HepG2 (cell line): Measurements from ENCODE around the gene NUDT2. TPM values are rescaled to one million over a fixed set of nuclear protein-coding genes. Genes with fewer than 3 reads are reported as not detected.

Experiments used
- ATAC-seq: fragments of 200-7000 bp; cut with Tn5 transposase; 3 replicates; pipeline ENCODE4 v1.9.1; 2020; ENCODE audit warnings: mild to moderate bottlenecking, moderate library complexity
- BruUV-seq: library from RNA; stranded (reverse); fragments of 400-500 nt; replicated peaks from 2 replicates; lab custom pipeline; 2021; lab: Mats Ljungman, UMichigan
- CTCF ChIA-PET: fragments of 300-600 bp; formaldehyde crosslinking; extraction: SDS; loops from one replicate; lab custom pipeline; 2021; ENCODE audit warnings: low total read pairs, inconsistent platforms, low intra/inter-chr PET ratio; lab: Yijun Ruan, JAX
- POLR2A ChIA-PET: fragments of 350-600 bp; sonication (Branson Sonifier 250); formaldehyde crosslinking; loops from one replicate; lab custom pipeline; 2020; ENCODE audit warnings: antibody characterized with exemption, inconsistent platforms; lab: Yijun Ruan, JAX
- DNase-seq: peaks from one replicate; pipeline ENCODE4 v3.0.0-alpha.2; 2015; ENCODE audit warnings: low spot score
- FAIRE-seq: peaks from 3 replicates; lab custom pipeline; 2011; peaks lifted over from hg19 to GRCh38; lab: Jason Lieb, UNC
- H2AFZ ChIP-seq: one replicate; pipeline ENCODE4 v1.6.1; 2011; ENCODE audit warnings: low read length, inconsistent platforms
- H3K27ac ChIP-seq: fragments of 300-600 bp; 3 replicates; pipeline ENCODE4 v1.8.0; 2011; ENCODE audit warnings: mixed run types, mild to moderate bottlenecking, mixed read lengths, low read length, inconsistent platforms; ENCODE audit not compliant: insufficient read depth; ENCODE audit errors: extremely low read length
- H3K27me3 ChIP-seq, 2 experiments: fragments of 200-600 bp in 1 of 2; 2 replicates in 1 of 2; 3 replicates in 1 of 2; pipeline versions ENCODE4 v1.6.0 to v1.8.0; 2011; ENCODE audit warnings: low read length in 2 of 2, mild to moderate bottlenecking in 2 of 2, moderate library complexity in 2 of 2, inconsistent platforms in 1 of 2; ENCODE audit not compliant: insufficient read depth in 2 of 2, control insufficient read depth in 1 of 2
- H3K36me3 ChIP-seq, 2 experiments: fragments of 200-600 bp in 1 of 2; replicated peaks in 1 of 2; 2 replicates in 1 of 2; 3 replicates in 1 of 2; pipeline versions ENCODE4 v1.5.1 to v1.8.0; 2011; ENCODE audit warnings: low read length in 2 of 2, inconsistent platforms in 1 of 2; ENCODE audit not compliant: insufficient read depth in 2 of 2, control insufficient read depth in 1 of 2
- H3K4me1 ChIP-seq: 2 replicates; pipeline ENCODE4 v1.5.1; 2012; ENCODE audit warnings: low read length, inconsistent platforms; ENCODE audit not compliant: insufficient read depth
- H3K4me2 ChIP-seq: 2 replicates; pipeline ENCODE4 v1.6.0; 2011; ENCODE audit warnings: low read depth, low read length, inconsistent platforms
- H3K4me3 ChIP-seq, 3 experiments: fragments of 200-600 bp in 1 of 3; sonication (generic), shearing (Covaris generic) in 1 of 3; replicated peaks in 1 of 3; 2 replicates each; pipeline ENCODE4 v1.5.1; 2011 to 2016; ENCODE audit warnings: low read length in 3 of 3, inconsistent platforms in 2 of 3, low read depth in 2 of 3, mild to moderate bottlenecking in 2 of 3, control low read depth in 1 of 3, mixed read lengths in 1 of 3; ENCODE audit not compliant: insufficient read depth in 1 of 3
- H3K79me2 ChIP-seq: one replicate; pipeline ENCODE4 v1.6.1; 2011; ENCODE audit warnings: low read length, inconsistent platforms; ENCODE audit not compliant: insufficient read depth
- H3K9ac ChIP-seq: 2 replicates; pipeline ENCODE4 v1.6.0; 2011; ENCODE audit warnings: mild to moderate bottlenecking, low read depth, low read length, inconsistent platforms; ENCODE audit not compliant: insufficient read depth
- H3K9me3 ChIP-seq: 2 replicates; pipeline ENCODE4 v1.5.1; 2012; ENCODE audit warnings: mild to moderate bottlenecking, low read length
- H4K20me1 ChIP-seq: 2 replicates; pipeline ENCODE4 v1.6.0; 2011; ENCODE audit warnings: inconsistent platforms, mild to moderate bottlenecking, low read length, moderate library complexity; ENCODE audit not compliant: insufficient read depth
- ARNT2 ChIP-seq: sonication (generic); formaldehyde crosslinking; IDR thresholded peaks from 2 replicates; pipeline ENCODE4 v1.8.0; 2022; ENCODE audit warnings: mild to moderate bottlenecking, low read depth, missing genetic modification reagents, moderate library complexity
- ATF7 ChIP-seq, 2 experiments: fragments of 450-650 bp in 1 of 2; sonication (generic) in 1 of 2; formaldehyde crosslinking in 1 of 2; IDR thresholded peaks; 2 replicates each; pipeline versions ENCODE4 v1.4.0 to v1.6.1; 2016 to 2020; ENCODE audit warnings: antibody characterized with exemption in 1 of 2, mild to moderate bottlenecking in 1 of 2, missing genetic modification reagents in 1 of 2
- FOSL2 ChIP-seq: sonication (generic); formaldehyde crosslinking; IDR thresholded peaks from 2 replicates; pipeline ENCODE4 v1.4.0; 2020; ENCODE audit warnings: missing genetic modification reagents
- HINFP ChIP-seq: sonication (generic); formaldehyde crosslinking; IDR thresholded peaks from 2 replicates; pipeline ENCODE4 v1.4.0; 2020; ENCODE audit warnings: low read depth, mild to moderate bottlenecking, missing genetic modification reagents
- HNF4G ChIP-seq, 2 experiments: sonication (generic) in 1 of 2; formaldehyde crosslinking in 1 of 2; IDR thresholded peaks; 2 replicates each; pipeline versions ENCODE4 v1.4.0 to v1.6.1; 2011 to 2020; ENCODE audit warnings: borderline replicate concordance in 2 of 2, low read depth in 2 of 2, mild to moderate bottlenecking in 2 of 2, low read length in 1 of 2, missing genetic modification reagents in 1 of 2, moderate library complexity in 1 of 2
- PHF20 ChIP-seq: sonication (generic); formaldehyde crosslinking; IDR thresholded peaks from 2 replicates; pipeline ENCODE4 v1.5.0; 2020; ENCODE audit warnings: mild to moderate bottlenecking, missing genetic modification reagents
- SALL2 ChIP-seq: sonication (generic); formaldehyde crosslinking; IDR thresholded peaks from 2 replicates; pipeline ENCODE4 v1.8.1; 2023; ENCODE audit warnings: mild to moderate bottlenecking, missing genetic modification reagents, inconsistent platforms
- THYN1 ChIP-seq: sonication (generic); formaldehyde crosslinking; IDR thresholded peaks from 2 replicates; pipeline ENCODE4 v1.8.1; 2023; ENCODE audit warnings: low read depth, mild to moderate bottlenecking, moderate library complexity, missing genetic modification reagents, borderline replicate concordance
- ZBTB20 ChIP-seq: sonication (generic); formaldehyde crosslinking; IDR thresholded peaks from 2 replicates; pipeline ENCODE4 v1.8.1; 2023; ENCODE audit warnings: missing genetic modification reagents, low read depth, mild to moderate bottlenecking, borderline replicate concordance
- ZBTB8A ChIP-seq: sonication (generic); formaldehyde crosslinking; IDR thresholded peaks from 2 replicates; pipeline ENCODE4 v1.4.0; 2020; ENCODE audit warnings: mild to moderate bottlenecking, low read depth, missing genetic modification reagents, borderline replicate concordance
- ZNF143 ChIP-seq: sonication (generic); formaldehyde crosslinking; IDR thresholded peaks from 2 replicates; pipeline ENCODE4 v1.4.0; 2020; ENCODE audit warnings: missing genetic modification reagents
- ZNF3 ChIP-seq: IDR thresholded peaks from 2 replicates; pipeline ENCODE4 v1.7.0; 2017; ENCODE audit warnings: inconsistent platforms
- ZNF512B ChIP-seq: sonication (generic); formaldehyde crosslinking; IDR thresholded peaks from 2 replicates; pipeline ENCODE4 v1.5.1; 2020; ENCODE audit warnings: missing genetic modification reagents, mild to moderate bottlenecking, borderline replicate concordance
- ZNF563 ChIP-seq: sonication (generic); formaldehyde crosslinking; IDR thresholded peaks from 2 replicates; pipeline ENCODE4 v1.8.0; 2022; ENCODE audit warnings: mild to moderate bottlenecking, moderate library complexity, missing genetic modification reagents
- ZNF572 ChIP-seq: sonication (generic); formaldehyde crosslinking; IDR thresholded peaks from 2 replicates; pipeline ENCODE4 v1.5.1; 2020; ENCODE audit warnings: mild to moderate bottlenecking, missing genetic modification reagents
- WGBS: methylation state at CpG from one replicate; pipeline ENCODE4 v1.1.6; 2017; ENCODE audit warnings: low lambda C conversion rate; 5-methylcytosine and 5-hydroxymethylcytosine counted together
- in situ Hi-C: cut with HindIII; loops from 2 replicates; pipeline ENCODE4 v1.10.0; 2017; ENCODE audit warnings: low pct_unique_long_range_greater_than_20kb; ENCODE audit not compliant: extremely low pct_ligation_motif_present
- intact Hi-C: fragments of 100-400 bp; cut with micrococcal nuclease; formaldehyde crosslinking; loops from one replicate; pipeline ENCODE4 v1.10.0; 2022; ENCODE audit not compliant: unreplicated experiment
- polyA plus RNA-seq, 8 experiments: library from polyadenylated mRNA; depleted of rRNA in 3 of 8; stranded (reverse) in 7 of 8; unstranded in 1 of 8; fragments of >200 nt; fragmentation: Illumina TruSeq in 4 of 8; extraction: Trizol in 4 of 8; gene quantifications; 2 replicates each; pipeline versions ENCODE4 v1.2.1 to v1.2.3, GENCODE V29; 2011 to 2016; ENCODE audit warnings: low read depth in 4 of 8, missing spikeins in 1 of 8, mixed read lengths in 1 of 8; ENCODE audit not compliant: insufficient read depth in 1 of 8
- total RNA-seq, 5 experiments: library from RNA; depleted of rRNA; stranded (reverse); fragments of >200 nt; fragmentation: Illumina TruSeq; extraction: Trizol; gene quantifications; 2 replicates each; pipeline ENCODE4 v1.2.3, GENCODE V29; 2016; ENCODE audit warnings: low read depth in 1 of 5

Gene NUDT2
- total and polyA plus RNA-seq, 2 of the 13 experiments (the other 11 are each of a cell fraction or from before 2014, with no cell fraction given), result 19.9 to 24.6 TPM

GRCh38 chr9:34333836-34334235, 4.5 kb downstream of the NUDT2 start:
- 51% methylated on average over 3 of the region's 3 CpGs for WGBS
- H3K79me2 ChIP-seq, result peaks cover 2% of the 10 kb centered on the region

More at GRCh38 chr9:34333836-34334235, 4.5 kb downstream of the NUDT2 start:
- intact Hi-C loops (loop anchor here (1.0 to 10.0 kb wide), 3 partner anchors 18 to 268 kb away; no protein-coding TSS in a partner anchor), in situ Hi-C loops (loop anchor here (5.0 kb wide), 1 partner anchor 43 kb away; the partner anchor contains the start of gene MYORG)
- H3K4me3 ChIP-seq, result no peak overlapping the region
- no peak for ATAC-seq
- H3K27ac ChIP-seq, result peak overlapping the region; percentile 68
- H3K9ac ChIP-seq, result no peak overlapping the region
- peak overlapping the region; percentile 71 for H3K4me2 ChIP-seq
- H3K27me3 ChIP-seq, result no peaks in the 10 kb centered on the region; a peak in 1 of 5 replicates
- H4K20me1 ChIP-seq, result no peaks in the 10 kb centered on the region
- no TSS peak for BruUV-seq
- TF ChIP-seq ZNF3 (CRISPR knock-in tag) (no peak), ZNF563 (CRISPR knock-in tag) (no peak), ZNF143 (CRISPR knock-in tag) (no peak), ARNT2 (CRISPR knock-in tag) (no peak), HINFP (CRISPR knock-in tag) (no peak), THYN1 (CRISPR knock-in tag) (no peak), SALL2 (CRISPR knock-in tag) (no peak), FOSL2 (no peak), ZNF512B (CRISPR knock-in tag) (no peak), PHF20 (CRISPR knock-in tag) (no peak), HNF4G (IDR thresholded peaks at IDR 0.05; ENCODE audit: borderline replicate concordance, low read depth, low read length) (no peak), HNF4G (CRISPR knock-in tag; IDR thresholded peaks at IDR 0.05; ENCODE audit: borderline replicate concordance, low read depth) (no peak), ATF7 (IDR thresholded peaks at IDR 0.05) (no peak), ATF7 (CRISPR knock-in tag; IDR thresholded peaks at IDR 0.05) (no peak), ZBTB20 (CRISPR knock-in tag) (no peak), ZBTB8A (CRISPR knock-in tag) (no peak), ZNF572 (CRISPR knock-in tag) (no peak)
- ChIA-PET CTCF (interaction anchor here (7.1 kb wide), 1 partner anchor 44 kb away, joined by 143 read pairs; the partner anchor contains the start of gene MYORG), POLR2A (interaction anchor here (0.7 to 7.6 kb wide), 9 partner anchors 10 to 284 kb away, joined by 3 to 162 read pairs (median 10); partner anchors contain the start of gene MYORG)
- no peaks in the 10 kb centered on the region for H3K9me3 ChIP-seq
- H3K4me1 ChIP-seq, result peaks cover 52% of the 10 kb centered on the region
- H2AFZ ChIP-seq, result no peak overlapping the region
- peaks cover 3 to 5% of the 10 kb centered on the region in 2 experiments; a peak in 4 of 5 replicates for H3K36me3 ChIP-seq
- no peak for FAIRE-seq
- no peak for DNase-seq
